ENCODE data around the gene TTC34. TPM values are rescaled to one million over a fixed set of nuclear protein-coding genes. Genes with fewer than 3 reads are reported as not detected.

TTC34 gene
- total RNA-seq, 1 experiment from 2014 or later, result 0.92 TPM

DNA sequence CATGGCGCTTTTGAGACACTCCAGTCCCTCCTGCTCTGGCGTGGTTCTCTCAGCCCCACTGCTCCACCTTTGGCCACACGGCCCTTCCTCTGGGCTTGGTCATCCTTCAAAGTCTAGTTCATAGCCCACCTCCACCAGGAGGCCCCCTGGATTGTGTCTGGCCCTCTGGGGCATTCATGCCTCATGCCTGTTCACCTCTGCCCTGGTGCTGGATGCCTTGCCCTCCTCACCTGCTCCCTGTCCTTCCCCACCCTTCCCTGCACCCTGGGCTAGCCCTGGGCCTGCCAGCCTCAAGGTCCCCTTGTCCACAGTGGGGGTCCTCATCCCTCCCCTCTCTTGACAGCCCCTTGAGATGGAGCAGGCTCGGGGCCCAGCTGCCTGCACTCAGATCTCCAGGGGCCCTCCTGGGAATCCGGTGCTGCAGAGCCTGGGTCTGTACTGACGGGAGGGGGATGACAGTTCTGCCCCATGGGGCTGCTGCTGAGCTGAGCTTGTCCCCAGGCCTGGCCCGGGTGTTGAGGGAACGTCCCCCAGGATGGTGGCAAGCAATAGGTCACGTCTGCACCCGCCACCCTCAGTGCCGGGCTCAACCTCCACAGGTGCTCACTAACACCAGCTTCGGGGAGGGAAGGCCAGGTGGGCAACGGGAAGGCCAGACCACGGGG lies 196.5 kb downstream of the TTC34 start:
- no peaks in the 10 kb centered on the region for H3K79me1 ChIP-seq (ENCODE audit: insufficient read depth, low read depth, low read length, poor library complexity, severe bottlenecking)
- no peak overlapping the region for H2BK20ac ChIP-seq (ENCODE audit: low read depth, low read length, poor library complexity, severe bottlenecking)
- H3K9me3 ChIP-seq (ENCODE audit: control insufficient read depth, low read depth, low read length), result no peaks in the 10 kb centered on the region
- Mint-ChIP-seq H3K9me3 (peaks cover 0 to 4% of the 10 kb centered on the region in 2 experiments; a peak in 1 of 5 replicates), H3K27ac (no peak overlapping the region), H3K27me3 (ENCODE audit: low read depth) (peaks cover 22% of the 10 kb centered on the region), H3K4me3 (no peak overlapping the region), H3K36me3 (ENCODE audit: insufficient read depth in 1 of 3, low read depth in 3 of 3) (no peaks in the 10 kb centered on the region), H3K4me1 (no peaks in the 10 kb centered on the region)
- H2BK5ac ChIP-seq (ENCODE audit: insufficient read length, low read length), result no peak overlapping the region
- H4K8ac ChIP-seq (replicated peaks; ENCODE audit: insufficient read length, low read depth, low read length), result no peak overlapping the region
- H3K9ac ChIP-seq (ENCODE audit: extremely low read depth, insufficient read length, low read length), result no peak overlapping the region
- no peaks in the 10 kb centered on the region for H3K79me2 ChIP-seq (ENCODE audit: insufficient read depth, low read length)
- no peaks in the 10 kb centered on the region for H3K4me1 ChIP-seq (ENCODE audit: insufficient read depth, low read length)
- H3K23ac ChIP-seq (ENCODE audit: insufficient read length, low read depth, low read length), result no peak overlapping the region
- no peak overlapping the region for H3T11ph ChIP-seq (ENCODE audit: low read length)
- WGBS (ENCODE audit: extremely low coverage, insufficient read length, low lambda C conversion rate), result no CpG with 5 or more reads among the region's 14 CpGs
- H2BK15ac ChIP-seq (ENCODE audit: low read depth, low read length), result no peak overlapping the region
- H3K23me2 ChIP-seq (ENCODE audit: insufficient read length, low read depth, low read length, poor library complexity, severe bottlenecking), result no peaks in the 10 kb centered on the region
- H2BK12ac ChIP-seq (ENCODE audit: insufficient read length, low read depth, low read length), result no peak overlapping the region
- no peak overlapping the region for H3K14ac ChIP-seq (ENCODE audit: insufficient read depth, low read length)
- H4K5ac ChIP-seq (ENCODE audit: insufficient read length, low read depth, low read length), result no peak overlapping the region
- H3K27ac ChIP-seq (ENCODE audit: insufficient read length, low read depth, low read length), result no peak overlapping the region
- H2AK5ac ChIP-seq (ENCODE audit: insufficient read length, low read length), result no peak overlapping the region
- no peak overlapping the region for H2BK120ac ChIP-seq (ENCODE audit: low read depth, low read length, poor library complexity, severe bottlenecking)
- H3K4ac ChIP-seq (ENCODE audit: low read depth, low read length), result no peak overlapping the region
- no peak overlapping the region for H3K56ac ChIP-seq (ENCODE audit: insufficient read length, low read depth, low read length)
- H3K18ac ChIP-seq (ENCODE audit: insufficient read length, low read depth, low read length), result no peak overlapping the region
- no peaks in the 10 kb centered on the region for H4K20me1 ChIP-seq (ENCODE audit: control insufficient read depth, insufficient read depth, insufficient read length)
- DNase-seq, result no peak
- TF ChIP-seq, protein P1, sequence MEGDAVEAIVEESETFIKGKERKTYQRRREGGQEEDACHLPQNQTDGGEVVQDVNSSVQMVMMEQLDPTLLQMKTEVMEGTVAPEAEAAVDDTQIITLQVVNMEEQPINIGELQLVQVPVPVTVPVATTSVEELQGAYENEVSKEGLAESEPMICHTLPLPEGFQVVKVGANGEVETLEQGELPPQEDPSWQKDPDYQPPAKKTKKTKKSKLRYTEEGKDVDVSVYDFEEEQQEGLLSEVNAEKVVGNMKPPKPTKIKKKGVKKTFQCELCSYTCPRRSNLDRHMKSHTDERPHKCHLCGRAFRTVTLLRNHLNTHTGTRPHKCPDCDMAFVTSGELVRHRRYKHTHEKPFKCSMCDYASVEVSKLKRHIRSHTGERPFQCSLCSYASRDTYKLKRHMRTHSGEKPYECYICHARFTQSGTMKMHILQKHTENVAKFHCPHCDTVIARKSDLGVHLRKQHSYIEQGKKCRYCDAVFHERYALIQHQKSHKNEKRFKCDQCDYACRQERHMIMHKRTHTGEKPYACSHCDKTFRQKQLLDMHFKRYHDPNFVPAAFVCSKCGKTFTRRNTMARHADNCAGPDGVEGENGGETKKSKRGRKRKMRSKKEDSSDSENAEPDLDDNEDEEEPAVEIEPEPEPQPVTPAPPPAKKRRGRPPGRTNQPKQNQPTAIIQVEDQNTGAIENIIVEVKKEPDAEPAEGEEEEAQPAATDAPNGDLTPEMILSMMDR (conservative IDR thresholded peaks at IDR 0.05), result no peak
- H2AFZ ChIP-seq (ENCODE audit: low read length), result no peak overlapping the region
- H4K91ac ChIP-seq (ENCODE audit: insufficient read length, low read depth, low read length), result no peak overlapping the region
- no peak overlapping the region for H3K4me2 ChIP-seq (ENCODE audit: insufficient read depth, insufficient read length, low read length)
- H3K27me3 ChIP-seq (ENCODE audit: insufficient read depth, low read length), result no peaks in the 10 kb centered on the region

Data from H9 (cell line).